ENCODE measurements around the gene FAM184B.

The FAM184B gene

GRCh38 chr4:17694552-17694951 is 86.9 kb downstream of the FAM184B start:
- H2AFZ ChIP-seq (ENCODE audit: low read length) = no peak overlapping the region
- H3K9me3 ChIP-seq (ENCODE audit: low read length) = no peaks in the 10 kb centered on the region
- H3K27me3 ChIP-seq (ENCODE audit: insufficient read depth, low read length) = no peaks in the 10 kb centered on the region
- no peaks in the 10 kb centered on the region for H3K4me1 ChIP-seq (ENCODE audit: insufficient read depth, low read length, severe bottlenecking)
- H4K20me1 ChIP-seq (ENCODE audit: insufficient read depth, low read length) = no peaks in the 10 kb centered on the region
- no peak overlapping the region for H3K4me2 ChIP-seq (ENCODE audit: low read length)
- H3K4me3 ChIP-seq (ENCODE audit: low read depth, low read length, poor library complexity, severe bottlenecking) = no peak overlapping the region
- no peak overlapping the region for H3K27ac ChIP-seq (ENCODE audit: low read depth, low read length, poor library complexity, severe bottlenecking)
- H3K36me3 ChIP-seq (ENCODE audit: insufficient read depth, low read length) = no peaks in the 10 kb centered on the region
- no peak overlapping the region for H3K9ac ChIP-seq (ENCODE audit: low read length)
- H3K79me2 ChIP-seq (ENCODE audit: insufficient read depth, low read length) = no peaks in the 10 kb centered on the region
- H3F3A ChIP-seq (ENCODE audit: insufficient read depth, low read length) = no peaks in the 10 kb centered on the region
- no peak for TF ChIP-seq EZH2 (IDR thresholded peaks at IDR 0.05; ENCODE audit: borderline replicate concordance, low read length)
- TF ChIP-seq, protein P1, sequence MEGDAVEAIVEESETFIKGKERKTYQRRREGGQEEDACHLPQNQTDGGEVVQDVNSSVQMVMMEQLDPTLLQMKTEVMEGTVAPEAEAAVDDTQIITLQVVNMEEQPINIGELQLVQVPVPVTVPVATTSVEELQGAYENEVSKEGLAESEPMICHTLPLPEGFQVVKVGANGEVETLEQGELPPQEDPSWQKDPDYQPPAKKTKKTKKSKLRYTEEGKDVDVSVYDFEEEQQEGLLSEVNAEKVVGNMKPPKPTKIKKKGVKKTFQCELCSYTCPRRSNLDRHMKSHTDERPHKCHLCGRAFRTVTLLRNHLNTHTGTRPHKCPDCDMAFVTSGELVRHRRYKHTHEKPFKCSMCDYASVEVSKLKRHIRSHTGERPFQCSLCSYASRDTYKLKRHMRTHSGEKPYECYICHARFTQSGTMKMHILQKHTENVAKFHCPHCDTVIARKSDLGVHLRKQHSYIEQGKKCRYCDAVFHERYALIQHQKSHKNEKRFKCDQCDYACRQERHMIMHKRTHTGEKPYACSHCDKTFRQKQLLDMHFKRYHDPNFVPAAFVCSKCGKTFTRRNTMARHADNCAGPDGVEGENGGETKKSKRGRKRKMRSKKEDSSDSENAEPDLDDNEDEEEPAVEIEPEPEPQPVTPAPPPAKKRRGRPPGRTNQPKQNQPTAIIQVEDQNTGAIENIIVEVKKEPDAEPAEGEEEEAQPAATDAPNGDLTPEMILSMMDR (IDR thresholded peaks at IDR 0.05; ENCODE audit: low read length) = no peak
- H3K9me2 ChIP-seq (ENCODE audit: low read depth, low read length) = no peaks in the 10 kb centered on the region

- Histone ChIP-seq H3K9ac (ENCODE audit: low read length) (no peak overlapping the region), H3K4me3 (ENCODE audit: low read depth, low read length, poor library complexity, severe bottlenecking) (no peak overlapping the region), H3K4me1 (ENCODE audit: insufficient read depth, low read length, severe bottlenecking) (no peaks in the 10 kb centered on the region), H4K20me1 (ENCODE audit: insufficient read depth, low read length) (no peaks in the 10 kb centered on the region), H3K27me3 (ENCODE audit: insufficient read depth, low read length) (no peaks in the 10 kb centered on the region), H3K4me2 (ENCODE audit: low read length) (no peak overlapping the region), H3K9me3 (ENCODE audit: low read length) (no peaks in the 10 kb centered on the region), H3K79me2 (ENCODE audit: insufficient read depth, low read length) (no peaks in the 10 kb centered on the region), H3F3A (ENCODE audit: insufficient read depth, low read length) (no peaks in the 10 kb centered on the region), H3K9me2 (ENCODE audit: low read depth, low read length) (no peaks in the 10 kb centered on the region), H3K36me3 (ENCODE audit: insufficient read depth, low read length) (no peaks in the 10 kb centered on the region), H3K27ac (ENCODE audit: low read depth, low read length, poor library complexity, severe bottlenecking) (no peak overlapping the region), H2AFZ (ENCODE audit: low read length) (no peak overlapping the region)
- TF ChIP-seq, protein P1 (IDR thresholded peaks at IDR 0.05; ENCODE audit: low read length) = no peak
- no peak for TF ChIP-seq EZH2 (IDR thresholded peaks at IDR 0.05; ENCODE audit: borderline replicate concordance, low read length)
Observed at GRCh38 chr4:17690898-17691297, 90.5 kb downstream of the FAM184B start.

GRCh38 chr4:17690135-17690534 is 91.3 kb downstream of the FAM184B start:
- no peak overlapping the region for H3K4me2 ChIP-seq (ENCODE audit: low read length)
- no peak overlapping the region for H3K27ac ChIP-seq (ENCODE audit: low read depth, low read length, poor library complexity, severe bottlenecking)
- TF ChIP-seq EZH2 (IDR thresholded peaks at IDR 0.05; ENCODE audit: borderline replicate concordance, low read length) = no peak
- TF ChIP-seq, protein P1 (IDR thresholded peaks at IDR 0.05; ENCODE audit: low read length) = no peak
- H3K27me3 ChIP-seq (ENCODE audit: insufficient read depth, low read length) = no peaks in the 10 kb centered on the region
- H4K20me1 ChIP-seq (ENCODE audit: insufficient read depth, low read length) = no peaks in the 10 kb centered on the region
- H3K79me2 ChIP-seq (ENCODE audit: insufficient read depth, low read length) = no peaks in the 10 kb centered on the region
- H3K36me3 ChIP-seq (ENCODE audit: insufficient read depth, low read length) = no peaks in the 10 kb centered on the region
- no peak overlapping the region for H3K9ac ChIP-seq (ENCODE audit: low read length)
- no peak overlapping the region for H3K4me3 ChIP-seq (ENCODE audit: low read depth, low read length, poor library complexity, severe bottlenecking)
- H3K9me2 ChIP-seq (ENCODE audit: low read depth, low read length) = no peaks in the 10 kb centered on the region
- no peaks in the 10 kb centered on the region for H3K9me3 ChIP-seq (ENCODE audit: low read length)
- no peaks in the 10 kb centered on the region for H3F3A ChIP-seq (ENCODE audit: insufficient read depth, low read length)
- H2AFZ ChIP-seq (ENCODE audit: low read length) = no peak overlapping the region
- no peaks in the 10 kb centered on the region for H3K4me1 ChIP-seq (ENCODE audit: insufficient read depth, low read length, severe bottlenecking)
